Epithelial cell of proximal tubule (primary cell): ENCODE data around the gene SGMS1. TPM values are rescaled to one million over a fixed set of nuclear protein-coding genes. Genes with fewer than 3 reads are reported as not detected.

ENCODE experiments used
- DNase-seq: peaks from one replicate; pipeline ENCODE4 v3.0.0-alpha.2; 2011; ENCODE audit warnings: low read depth
- H3K4me3 ChIP-seq: 2 replicates; pipeline ENCODE4 v1.5.1; 2011; ENCODE audit warnings: low read depth, mild to moderate bottlenecking, low read length
- total RNA-seq: library from RNA; depleted of rRNA; stranded (reverse); fragments of >200 nt; gene quantifications from 2 replicates; pipeline ENCODE4 v1.2.3, GENCODE V29; 2015
- TF ChIP-seq, protein P1 (sequence below): conservative IDR thresholded peaks from 2 replicates; pipeline ENCODE4 v1.5.1; 2012; ENCODE audit warnings: low read depth, mild to moderate bottlenecking, low read length

Gene SGMS1
- total RNA-seq, 1 donor from 2014 or later, result 25.2 TPM

DNA sequence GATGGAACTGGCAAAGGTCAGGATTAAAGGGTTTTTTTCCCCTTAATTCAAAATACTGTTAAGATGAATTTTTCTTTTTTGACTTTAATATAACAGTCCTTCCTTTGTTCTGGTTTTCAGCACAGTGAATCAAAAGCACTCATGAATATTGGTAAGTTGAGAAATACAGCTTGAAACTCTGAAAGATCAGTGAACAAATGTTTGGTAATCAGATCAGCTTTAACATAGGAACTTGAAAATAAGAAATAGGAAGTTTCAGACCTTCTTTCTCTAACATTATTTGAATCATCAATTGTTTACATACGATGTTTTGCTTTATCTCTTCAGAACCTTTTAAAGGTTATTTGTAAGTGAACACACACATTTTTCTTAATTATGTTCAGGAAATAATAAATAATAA, 90.5 kb downstream of the SGMS1 start:
- TF ChIP-seq, protein P1, sequence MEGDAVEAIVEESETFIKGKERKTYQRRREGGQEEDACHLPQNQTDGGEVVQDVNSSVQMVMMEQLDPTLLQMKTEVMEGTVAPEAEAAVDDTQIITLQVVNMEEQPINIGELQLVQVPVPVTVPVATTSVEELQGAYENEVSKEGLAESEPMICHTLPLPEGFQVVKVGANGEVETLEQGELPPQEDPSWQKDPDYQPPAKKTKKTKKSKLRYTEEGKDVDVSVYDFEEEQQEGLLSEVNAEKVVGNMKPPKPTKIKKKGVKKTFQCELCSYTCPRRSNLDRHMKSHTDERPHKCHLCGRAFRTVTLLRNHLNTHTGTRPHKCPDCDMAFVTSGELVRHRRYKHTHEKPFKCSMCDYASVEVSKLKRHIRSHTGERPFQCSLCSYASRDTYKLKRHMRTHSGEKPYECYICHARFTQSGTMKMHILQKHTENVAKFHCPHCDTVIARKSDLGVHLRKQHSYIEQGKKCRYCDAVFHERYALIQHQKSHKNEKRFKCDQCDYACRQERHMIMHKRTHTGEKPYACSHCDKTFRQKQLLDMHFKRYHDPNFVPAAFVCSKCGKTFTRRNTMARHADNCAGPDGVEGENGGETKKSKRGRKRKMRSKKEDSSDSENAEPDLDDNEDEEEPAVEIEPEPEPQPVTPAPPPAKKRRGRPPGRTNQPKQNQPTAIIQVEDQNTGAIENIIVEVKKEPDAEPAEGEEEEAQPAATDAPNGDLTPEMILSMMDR, result no peak
- H3K4me3 ChIP-seq, result no peak overlapping the region
- no peak for DNase-seq

DNA sequence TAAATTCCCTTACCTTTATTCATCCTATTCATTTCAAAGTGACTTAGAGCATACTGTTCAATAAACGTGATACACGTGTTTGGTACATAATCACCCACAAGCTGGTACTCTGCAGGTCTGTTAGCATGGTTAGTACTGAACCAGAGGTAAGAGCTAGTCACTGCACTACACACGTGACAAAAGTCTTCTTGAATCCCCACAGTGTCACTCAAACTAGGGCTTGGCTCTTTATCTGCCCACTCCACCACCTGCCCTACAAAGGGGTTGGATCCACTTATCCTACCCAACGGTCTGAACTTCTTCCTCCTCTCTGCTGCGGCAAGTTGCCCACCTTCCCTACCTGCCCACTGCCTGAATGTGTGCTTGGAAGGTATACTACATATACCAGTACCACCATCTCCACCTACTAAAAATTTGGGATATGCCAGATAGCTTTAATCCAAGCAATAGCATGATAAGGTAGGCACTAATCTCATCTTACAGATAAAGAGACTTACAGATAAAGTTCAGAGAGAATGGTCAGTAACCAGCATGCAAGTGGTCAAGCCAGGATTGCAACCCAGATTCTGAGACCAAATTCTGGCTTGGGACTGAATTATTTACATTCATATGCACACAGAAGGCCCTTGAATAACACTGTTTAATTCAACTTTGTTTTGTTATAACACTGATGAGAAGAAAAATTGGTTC, 92.2 kb downstream of the SGMS1 start:
- no peak for DNase-seq
- TF ChIP-seq, protein P1, result no peak
- H3K4me3 ChIP-seq, result no peak overlapping the region

DNA sequence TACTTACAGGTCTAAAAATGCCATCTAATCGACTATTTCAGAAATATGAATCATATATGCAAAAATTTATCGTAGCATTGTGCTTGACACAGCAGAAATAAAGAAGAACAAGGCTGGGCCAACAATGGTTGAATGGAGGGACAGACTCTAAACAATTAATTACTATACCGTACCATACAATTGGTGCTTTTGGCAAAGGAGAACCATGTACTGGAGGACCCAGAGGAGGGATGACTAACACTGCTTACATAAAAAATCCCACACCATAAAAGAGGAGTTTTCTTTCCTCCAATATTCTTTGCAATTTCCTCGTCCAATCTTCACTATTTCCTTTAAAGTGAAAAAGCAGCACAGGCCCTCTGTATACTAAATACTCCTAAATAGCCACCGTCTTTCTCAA, 94.1 kb downstream of the SGMS1 start:
- TF ChIP-seq, protein P1, result no peak
- no peak overlapping the region for H3K4me3 ChIP-seq
- no peak for DNase-seq

DNA sequence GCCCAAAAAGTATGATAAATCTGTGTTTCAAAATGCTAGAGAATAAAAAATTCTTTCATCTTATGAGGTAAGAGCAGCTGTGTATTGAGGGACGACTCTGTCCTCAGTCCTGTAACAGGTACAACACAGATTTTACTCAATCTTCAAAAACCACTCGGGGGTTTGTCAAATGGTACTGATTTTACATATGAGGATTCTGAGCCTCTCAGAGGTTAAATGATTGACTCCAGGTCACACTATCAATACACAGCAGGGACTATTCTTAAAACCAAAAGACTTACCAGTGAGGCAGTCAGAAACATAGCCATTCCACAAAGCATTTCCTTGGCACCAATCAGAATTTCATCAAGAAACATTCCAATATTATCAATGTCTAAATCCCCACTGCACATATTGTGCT, 95.5 kb downstream of the SGMS1 start:
- TF ChIP-seq, protein P1, result no peak
- DNase-seq, result no peak
- H3K4me3 ChIP-seq, result no peak overlapping the region

DNA sequence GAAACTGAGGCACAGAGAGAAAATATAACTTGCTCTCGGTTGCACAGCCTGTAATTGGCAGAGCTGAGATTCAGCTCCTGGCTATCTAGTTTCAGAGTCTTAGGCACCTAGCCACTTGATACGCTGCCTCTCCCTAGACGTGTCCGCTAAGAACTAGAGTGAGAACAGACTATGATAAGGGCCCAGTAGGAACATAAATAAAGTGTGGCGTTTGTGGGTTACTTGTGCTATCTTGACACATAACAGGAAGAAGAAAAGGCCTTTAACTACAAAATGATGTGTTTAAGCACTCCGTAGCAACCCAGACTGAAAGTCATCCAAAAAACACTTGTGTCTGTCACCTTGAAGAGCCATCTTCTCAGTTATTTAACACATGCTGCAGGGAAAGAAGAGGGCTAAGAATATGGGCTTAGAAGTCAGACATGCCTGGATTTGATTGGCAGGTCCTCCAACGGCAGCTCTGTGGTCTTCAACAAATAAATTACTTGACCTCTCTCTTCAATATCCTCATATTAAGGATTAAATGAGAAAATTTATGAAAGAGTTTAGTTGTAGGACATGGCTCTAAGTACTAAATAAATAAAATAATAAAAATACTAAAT, 96.2 kb downstream of the SGMS1 start:
- DNase-seq, result no peak
- TF ChIP-seq, protein P1, result no peak
- no peak overlapping the region for H3K4me3 ChIP-seq

DNA sequence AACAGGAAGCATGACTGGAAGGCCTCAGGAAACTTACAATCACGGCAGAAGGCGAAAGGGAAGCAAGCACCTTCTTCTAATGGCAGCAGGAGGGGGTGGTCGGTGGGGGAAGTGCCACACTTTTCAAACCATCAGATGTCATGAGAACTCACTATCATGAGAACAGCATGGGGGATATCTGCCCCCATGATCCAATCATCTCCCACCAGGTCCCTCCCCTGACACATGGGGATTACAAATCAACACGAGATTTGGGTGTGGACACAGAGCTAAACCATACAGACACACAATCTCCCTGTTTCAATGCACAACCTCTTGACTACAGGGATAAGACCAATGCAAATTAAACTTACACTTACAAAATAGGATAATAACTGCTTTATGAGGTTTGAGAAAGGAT, 97.6 kb downstream of the SGMS1 start:
- no peak for DNase-seq
- TF ChIP-seq, protein P1, result no peak
- H3K4me3 ChIP-seq, result no peak overlapping the region

DNA sequence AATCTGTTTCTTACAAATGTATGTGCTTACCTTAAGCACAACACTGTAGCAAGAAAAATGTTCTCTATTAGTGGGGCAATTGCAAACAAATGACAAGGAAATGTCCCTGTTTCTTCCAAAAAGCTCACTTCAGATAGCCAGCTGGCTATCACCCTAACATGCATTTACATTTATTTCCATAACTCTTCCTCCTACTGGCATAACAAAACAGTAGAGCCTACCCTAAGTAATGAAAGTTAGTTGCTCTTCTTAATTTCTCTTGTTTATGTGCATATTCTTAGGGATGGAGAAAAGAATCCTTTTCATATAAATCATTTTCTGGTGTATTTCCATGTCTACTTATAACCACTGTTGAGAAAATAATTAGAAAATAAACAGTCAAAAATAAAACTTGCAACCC, 100.4 kb downstream of the SGMS1 start:
- TF ChIP-seq, protein P1, result no peak
- no peak for DNase-seq

More for the DNA sequence above, 100.4 kb downstream of the SGMS1 start:
- no peak overlapping the region for H3K4me3 ChIP-seq
